ENCODE data around the gene DYSF.

DNA sequence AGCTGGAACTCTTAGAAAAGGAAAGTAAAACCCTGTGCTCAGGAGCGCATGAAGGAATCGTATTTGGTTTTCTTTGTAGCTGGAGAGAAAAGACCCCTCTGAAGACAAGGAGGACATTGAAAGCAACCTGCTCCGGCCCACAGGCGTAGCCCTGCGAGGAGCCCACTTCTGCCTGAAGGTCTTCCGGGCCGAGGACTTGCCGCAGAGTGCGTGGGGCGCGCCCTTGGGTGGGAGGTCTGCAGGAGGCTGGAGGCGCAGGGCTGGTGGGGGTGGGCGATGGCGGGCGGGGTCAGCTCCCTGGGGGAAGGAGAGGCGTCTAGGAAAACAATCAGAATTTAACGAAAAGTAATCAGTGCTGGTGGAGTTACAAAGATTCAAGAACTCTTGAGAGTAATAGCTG lies 72.8 kb downstream of the DYSF start:
- TF ChIP-seq SUZ12 (IDR thresholded peaks at IDR 0.05) (no peak), ARNT (IDR thresholded peaks at IDR 0.05) (no peak), FOXA1 (IDR thresholded peaks at IDR 0.05) (no peak), FOXK2 (IDR thresholded peaks at IDR 0.05) (no peak), LEF1 (IDR thresholded peaks at IDR 0.05; ENCODE audit: borderline replicate concordance) (no peak), BHLHE40 (IDR thresholded peaks at IDR 0.05; ENCODE audit: borderline replicate concordance) (no peak), CTBP1 (IDR thresholded peaks at IDR 0.05; ENCODE audit: borderline replicate concordance) (no peak), TARDBP (IDR thresholded peaks at IDR 0.05) (no peak), ELF4 (IDR thresholded peaks at IDR 0.05) (no peak), SP1 (IDR thresholded peaks at IDR 0.05) (no peak)
